HG02798 (cell line): ENCODE data around the gene RUBCN.
"Not testable (repeated sequence)": the region's sequence is repeated elsewhere in the genome, so short reads cannot be mapped to it uniquely, and the experiment has no call there.

ENCODE experiments used
- ATAC-seq: cut with Tn5 transposase; IDR thresholded peaks from one replicate; pipeline ENCODE4 v1.9.1; 2021; ENCODE audit warnings: mild to moderate bottlenecking; ENCODE audit not compliant: unreplicated experiment, poor library complexity

The RUBCN gene

DNA sequence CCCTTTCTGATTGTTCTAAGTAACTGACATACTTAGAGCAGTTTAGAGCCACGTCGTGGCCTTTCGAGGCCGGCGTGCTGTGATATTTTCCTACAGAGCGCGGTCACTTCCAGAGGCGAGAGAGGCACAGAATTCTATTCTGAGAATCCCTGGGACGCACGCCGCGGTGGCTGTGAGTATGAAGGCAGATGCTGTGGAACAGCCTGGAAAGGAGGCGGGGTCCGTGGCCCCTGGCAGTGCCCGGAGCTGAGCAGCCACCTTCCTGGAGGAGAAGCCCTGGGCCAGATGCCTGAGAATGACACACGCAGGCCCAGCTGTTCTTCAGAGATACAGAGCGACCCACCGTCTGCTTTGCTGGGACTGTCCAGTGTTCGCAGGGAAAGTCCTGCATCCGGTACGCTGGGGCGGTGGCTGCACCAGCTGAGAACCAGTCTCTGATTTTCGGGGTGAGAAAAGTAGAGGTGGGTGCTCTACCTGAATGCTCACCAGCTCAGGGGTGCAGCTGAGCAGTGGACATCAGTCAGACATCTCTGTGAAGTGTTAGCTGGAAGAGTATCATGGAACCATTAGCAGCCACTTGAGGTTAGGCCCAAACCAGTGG lies 75.4 kb downstream of the RUBCN start:
- not testable (repeated sequence) for ATAC-seq

DNA sequence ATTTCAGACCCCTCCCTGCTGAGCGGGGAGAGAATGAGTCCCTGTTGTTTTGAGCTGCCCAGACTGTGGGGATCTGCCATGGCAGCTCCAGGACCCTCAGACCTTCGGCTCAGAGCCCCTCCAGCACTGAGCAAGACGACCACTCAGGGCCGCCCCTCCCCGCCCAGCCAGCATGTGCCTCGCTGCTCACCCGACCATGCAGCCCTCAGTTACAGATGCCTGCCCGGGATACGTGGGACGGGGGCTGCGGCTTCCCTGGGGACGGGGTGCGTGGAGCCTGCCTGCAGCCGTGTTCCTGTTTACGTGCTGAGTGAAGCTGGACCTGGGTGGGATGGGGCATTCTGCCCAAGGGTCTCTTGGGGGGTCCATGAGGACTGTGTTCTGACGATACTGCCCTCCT lies 77.0 kb downstream of the RUBCN start:
- ATAC-seq = not testable (repeated sequence)

DNA sequence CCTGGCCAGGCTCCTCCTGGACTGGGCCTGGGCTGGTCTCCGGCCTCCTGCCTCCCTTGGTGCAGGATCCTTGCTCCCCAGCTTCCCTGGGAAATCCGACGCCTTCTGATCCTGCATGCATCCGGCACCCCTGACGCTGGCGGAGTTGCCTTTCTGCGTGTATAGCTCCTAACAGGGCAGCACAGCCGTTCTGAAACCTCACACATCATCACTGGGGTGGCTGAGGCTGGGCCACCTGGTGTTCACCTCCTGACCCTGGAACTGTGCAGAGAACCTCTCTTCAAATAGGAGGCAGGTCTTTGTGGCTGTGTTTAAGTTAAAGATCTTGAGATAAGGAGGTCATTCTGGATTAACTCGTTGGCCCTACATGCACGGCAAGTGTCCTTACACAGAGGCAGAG lies 77.6 kb downstream of the RUBCN start:
- peak; percentile 83 for ATAC-seq

DNA sequence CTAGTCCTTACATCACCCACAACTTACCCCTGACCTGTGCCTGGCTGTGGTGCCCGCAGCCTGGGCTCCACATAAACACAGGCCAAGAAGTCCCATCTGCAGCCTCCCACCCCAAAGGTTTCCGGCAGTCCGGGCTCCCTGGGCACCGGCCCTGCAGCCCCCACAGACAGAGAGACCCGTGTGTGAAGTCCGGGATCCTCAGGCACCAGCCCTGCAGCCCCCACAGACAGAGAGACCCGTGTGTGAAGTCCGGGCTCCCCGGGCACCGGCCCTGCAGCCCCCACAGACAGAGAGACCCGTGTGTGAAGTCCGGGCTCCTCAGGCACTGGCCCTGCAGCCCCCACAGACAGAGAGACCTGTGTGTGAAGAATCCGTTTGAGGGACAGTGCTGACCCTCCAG lies 78.0 kb downstream of the RUBCN start:
- not testable (repeated sequence) for ATAC-seq

DNA sequence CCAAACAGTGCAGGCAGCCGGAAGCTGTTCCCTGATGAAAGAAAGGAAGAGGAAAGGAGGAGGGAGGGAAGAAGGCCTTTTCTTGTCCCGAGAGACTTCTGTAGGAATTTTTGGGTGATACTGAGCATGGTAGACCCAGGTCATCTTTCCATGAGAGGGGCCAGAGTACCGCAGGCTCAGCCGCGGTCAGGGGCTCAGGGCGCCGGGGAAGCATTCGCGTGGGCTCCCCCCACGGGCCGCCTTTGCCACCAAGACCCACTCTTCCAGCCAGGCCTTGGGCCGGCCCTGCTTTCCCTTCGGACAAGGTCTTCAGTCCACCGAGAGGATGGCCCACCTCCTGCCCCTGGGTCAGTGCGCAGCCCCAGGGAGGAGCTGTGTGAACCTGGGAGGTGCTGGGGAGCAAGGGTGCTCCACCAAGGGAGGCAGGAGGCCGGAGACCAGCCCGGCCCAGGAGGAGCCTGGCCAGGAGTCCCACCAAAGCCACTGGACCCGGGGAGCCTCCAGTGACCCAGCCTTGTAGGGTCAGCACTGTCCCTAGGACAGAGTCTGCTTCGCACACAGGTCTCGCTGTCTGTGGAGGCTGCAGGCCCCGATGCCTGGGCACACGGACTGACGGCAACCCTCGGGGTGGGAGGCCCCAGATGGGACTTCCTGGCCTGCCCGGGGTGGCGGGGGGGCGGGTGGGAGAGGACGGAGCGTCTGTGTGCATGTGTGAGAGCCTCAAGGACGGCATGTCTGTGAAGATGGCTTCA lies 79.0 kb downstream of the RUBCN start:
- not testable (repeated sequence) for ATAC-seq

DNA sequence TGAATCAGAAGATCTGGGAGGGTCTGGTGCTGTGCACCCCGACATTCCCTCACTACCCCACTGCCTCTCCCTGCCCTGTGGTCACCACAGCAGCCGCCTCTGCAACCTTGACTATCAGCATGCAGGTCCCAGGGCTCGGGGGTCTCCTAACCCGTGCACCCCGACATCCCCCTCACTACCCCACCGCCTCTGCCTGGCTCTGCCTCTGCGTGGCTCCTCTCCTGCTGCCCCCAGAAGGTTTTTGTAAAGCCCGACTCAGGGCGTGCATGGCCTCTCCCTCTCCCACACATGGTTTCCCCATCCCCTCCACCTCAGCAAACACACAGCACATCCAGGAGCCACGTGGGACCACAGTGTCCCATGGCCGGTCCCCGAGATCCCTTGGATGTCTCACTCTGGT lies 79.7 kb downstream of the RUBCN start:
- ATAC-seq = not testable (repeated sequence)

DNA sequence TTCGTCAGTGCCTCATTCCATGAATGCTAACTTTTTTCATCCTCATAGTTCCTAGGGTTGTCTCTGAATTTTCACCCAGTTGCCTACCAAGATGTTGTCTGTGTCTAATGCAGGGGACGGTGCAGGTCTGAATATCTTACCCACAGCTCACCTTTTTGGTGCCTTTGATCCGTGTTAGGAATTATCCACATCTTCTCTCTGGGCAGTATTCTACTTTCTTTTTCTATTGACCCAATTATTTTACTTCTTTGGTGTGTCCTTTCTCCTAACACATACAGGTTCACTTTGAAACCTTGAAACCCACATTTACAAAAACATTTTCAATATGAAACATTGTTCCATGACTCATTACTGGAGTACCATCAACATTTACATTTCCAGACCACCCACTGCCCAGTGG lies 80.6 kb downstream of the RUBCN start:
- ATAC-seq = not testable (repeated sequence)

DNA sequence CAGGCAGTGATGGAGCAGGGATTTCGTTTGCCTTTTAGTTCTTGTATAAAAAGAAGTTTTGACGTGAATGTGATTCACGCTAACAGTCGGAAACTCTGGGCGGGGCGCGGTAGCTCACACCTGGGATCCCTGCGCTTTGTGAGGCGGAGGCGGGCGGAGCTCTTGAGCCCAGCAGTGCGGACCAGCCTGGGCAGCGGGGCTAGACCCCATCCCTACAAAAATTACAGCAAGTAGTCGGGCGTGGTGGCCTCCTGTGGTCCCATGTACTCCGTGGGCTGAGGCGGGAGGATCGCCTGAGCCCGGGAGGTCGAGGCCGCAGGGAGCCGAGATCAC lies 81.7 kb downstream of the RUBCN start:
- peak; percentile 14 for ATAC-seq

DNA sequence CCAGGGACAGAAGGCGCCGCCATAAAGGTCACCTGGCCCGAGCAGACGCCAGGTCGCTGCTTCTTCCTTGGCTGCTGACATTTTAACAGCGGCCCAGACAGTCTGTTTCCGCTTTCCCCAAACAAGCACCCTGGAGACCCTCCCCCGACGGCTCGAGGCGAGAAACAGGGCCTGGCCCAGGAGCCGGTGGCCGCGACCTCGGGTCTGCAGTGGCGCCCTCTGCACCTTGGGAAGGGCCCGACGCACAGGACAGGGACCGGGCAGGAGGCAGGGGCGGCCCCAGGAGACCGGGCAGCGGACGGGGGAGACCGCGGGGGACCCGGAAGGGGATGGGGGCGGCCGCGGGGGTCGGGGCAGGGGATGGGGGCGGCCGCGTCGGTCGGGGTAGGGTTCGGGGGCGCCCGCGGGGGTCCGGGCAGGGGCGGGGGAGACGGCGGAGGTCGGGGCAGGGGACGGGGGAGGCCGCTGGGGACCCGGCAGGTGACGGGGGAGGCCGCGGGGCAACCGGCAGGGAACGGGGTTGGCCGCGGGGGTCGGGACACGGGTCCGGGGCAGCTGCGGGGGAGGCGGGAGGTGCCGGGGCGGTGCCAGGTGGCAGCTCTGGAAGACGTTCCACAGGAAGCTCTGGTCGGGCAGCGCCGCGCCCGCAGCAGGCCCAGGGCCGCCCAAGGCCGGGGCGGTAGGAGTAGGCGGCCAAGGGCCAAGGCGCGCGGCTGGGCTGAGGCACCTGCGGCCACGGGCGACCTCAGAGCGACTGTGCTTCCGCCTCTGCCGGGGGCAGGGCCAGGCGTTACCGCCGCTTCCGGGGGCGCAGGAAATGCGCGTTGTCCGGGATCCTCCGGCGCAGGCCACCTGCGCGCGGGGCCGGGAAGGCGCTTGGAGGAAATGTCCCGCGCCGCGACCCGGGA lies 82.4 kb downstream of the RUBCN start:
- ATAC-seq = peak; percentile 86

DNA sequence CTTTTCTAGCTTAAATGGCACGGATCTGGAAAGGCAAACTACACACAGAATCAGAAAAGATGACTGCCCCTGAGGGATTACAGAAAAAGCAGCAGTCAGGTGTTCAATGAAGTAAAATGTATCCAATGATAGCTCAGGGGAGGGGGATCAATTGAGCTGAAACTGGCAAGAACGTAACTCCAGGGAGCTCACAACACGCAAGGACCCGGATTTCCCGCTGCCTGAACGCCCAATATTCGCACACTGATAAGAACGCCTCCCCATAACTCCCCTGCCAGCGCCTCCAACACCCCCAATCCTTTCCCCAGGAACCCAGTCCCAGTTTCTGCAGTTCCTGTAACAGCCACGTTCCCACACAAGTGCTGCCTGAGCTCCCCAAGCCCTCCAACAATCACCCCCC lies 83.8 kb downstream of the RUBCN start:
- ATAC-seq = not testable (repeated sequence)

DNA sequence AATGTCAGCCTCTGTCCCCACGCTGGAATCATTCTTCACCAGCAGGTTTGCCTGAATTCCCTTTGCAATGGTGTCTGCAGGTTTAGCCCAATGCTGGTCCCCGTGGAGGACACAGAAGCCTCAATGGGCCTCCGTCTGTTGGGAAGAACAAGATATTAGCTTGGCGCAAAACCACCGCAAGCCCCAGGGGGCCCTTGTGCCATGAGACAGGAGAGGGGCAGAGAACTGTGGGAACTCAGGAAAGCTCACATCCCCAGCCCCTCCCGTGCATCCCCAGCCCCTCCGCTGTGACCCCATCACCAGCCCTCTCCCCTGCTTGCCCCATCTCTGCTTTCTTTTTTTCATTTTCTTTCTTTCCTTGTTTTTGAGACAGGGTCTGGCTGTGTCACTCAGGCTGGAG lies 89.1 kb downstream of the RUBCN start:
- not testable (repeated sequence) for ATAC-seq

DNA sequence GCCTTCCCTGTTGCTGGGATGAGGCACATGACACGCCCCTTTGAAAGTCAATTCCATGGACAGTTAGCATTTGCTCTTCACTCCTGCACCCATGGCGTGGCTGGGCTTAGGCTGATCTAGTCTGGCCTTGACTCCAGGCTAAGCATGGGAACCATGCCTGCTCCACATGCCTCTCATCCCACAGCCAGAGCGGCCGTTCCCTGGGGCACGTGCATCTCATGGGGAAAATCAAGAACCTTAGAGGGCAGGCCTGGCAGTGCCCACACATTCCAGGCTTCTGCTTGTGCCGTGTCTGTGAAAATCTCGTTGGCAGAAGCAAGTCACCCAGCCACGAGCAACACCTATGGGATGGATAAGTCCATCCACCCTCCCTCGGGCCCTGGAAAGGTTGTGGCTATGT lies 89.5 kb downstream of the RUBCN start:
- ATAC-seq = not testable (repeated sequence)

DNA sequence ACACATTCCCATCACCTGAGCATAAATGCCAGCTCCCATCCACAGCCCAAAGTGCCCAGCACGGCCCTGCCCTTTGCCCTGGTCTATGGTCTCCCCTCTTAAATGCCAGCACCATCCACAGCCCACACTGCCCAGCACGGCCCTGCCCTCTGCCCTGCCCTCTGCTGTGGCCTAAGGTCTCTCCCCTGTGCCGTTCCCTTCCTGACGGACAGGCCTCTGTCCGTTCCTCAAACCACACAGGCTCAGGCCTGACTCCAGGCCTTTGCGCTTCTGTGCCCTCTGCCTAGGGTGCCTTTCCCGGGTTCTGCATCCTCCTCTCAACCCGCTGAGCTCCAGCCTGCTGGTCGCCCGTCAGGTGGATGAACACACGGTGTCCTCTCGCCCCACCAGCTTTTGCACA lies 90.4 kb downstream of the RUBCN start:
- not testable (repeated sequence) for ATAC-seq

DNA sequence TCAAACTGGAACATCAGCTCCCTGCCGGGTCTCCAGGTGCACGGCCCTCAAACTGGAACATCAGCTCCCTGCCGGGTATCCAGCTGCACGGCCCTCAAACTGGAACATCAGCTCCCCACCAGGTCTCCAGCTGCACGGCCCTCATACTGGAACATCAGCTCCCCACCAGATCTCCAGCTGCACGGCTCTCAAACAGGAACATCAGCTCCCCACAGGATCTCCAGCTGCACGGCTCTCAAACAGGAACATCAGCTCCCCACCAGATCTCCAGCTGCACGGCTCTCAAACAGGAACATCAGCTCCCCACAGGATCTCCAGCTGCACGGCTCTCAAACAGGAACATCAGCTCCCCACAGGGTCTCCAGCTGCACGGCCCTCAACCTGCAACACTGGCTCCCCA lies 99.1 kb downstream of the RUBCN start:
- not testable (repeated sequence) for ATAC-seq

DNA sequence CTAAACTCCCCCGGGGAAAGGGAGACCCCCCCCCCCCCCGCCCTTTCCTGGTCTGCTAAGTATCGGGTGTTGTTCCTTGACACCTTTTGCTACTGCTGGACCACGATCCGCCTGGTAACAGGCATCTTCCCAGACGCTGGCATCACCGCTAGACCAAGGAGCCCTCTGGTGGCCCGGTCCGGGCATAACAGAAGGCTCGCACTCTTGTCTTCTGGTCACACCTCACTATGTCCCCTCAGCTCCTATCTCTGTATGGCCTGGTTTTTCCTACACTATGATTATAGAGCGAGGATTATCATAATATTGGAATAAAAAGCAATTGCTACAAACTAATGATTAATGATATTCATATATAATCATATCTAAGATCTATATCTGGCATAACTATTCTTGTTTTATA lies 104.7 kb downstream of the RUBCN start:
- not testable (repeated sequence) for ATAC-seq

DNA sequence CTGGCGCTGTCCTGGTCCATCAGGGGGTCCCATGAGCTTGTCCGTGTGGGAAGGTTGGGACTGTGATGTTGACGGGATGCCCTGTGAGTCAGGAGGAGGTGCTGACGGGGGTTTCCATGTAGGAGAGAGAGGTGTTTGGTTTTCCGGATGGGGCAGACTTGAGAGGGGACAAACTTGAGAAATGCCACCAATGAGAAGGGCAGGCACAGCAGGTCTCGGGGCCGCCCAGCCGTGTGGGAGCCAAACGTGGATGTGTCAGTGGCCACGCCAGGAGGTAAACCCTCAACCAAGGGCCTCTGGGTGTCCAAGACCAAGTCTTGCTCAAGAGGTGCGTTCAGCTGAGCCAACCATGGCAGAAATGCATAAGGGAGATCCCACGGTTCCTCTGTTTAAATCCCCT lies 105.9 kb downstream of the RUBCN start:
- ATAC-seq = not testable (repeated sequence)

DNA sequence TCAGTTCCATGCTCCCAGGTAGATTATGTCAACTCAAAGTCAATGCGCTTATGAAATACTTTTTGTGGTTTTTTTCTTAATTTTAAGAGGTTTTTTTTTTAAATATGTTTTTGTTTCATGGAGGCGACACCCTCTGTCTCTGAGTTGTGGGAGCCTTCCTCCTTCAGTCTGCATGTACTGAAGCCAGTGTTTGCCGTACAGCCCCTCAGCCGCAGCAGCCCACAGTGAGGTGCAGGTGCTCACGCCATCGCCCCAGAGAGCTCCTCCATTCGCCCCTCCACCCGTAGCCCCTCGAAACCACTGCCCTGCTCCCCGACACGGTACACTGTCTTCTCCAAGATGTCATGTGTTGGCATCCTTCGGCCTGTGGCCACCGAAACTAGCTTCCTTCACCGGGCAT lies 107.4 kb downstream of the RUBCN start:
- not testable (repeated sequence) for ATAC-seq

DNA sequence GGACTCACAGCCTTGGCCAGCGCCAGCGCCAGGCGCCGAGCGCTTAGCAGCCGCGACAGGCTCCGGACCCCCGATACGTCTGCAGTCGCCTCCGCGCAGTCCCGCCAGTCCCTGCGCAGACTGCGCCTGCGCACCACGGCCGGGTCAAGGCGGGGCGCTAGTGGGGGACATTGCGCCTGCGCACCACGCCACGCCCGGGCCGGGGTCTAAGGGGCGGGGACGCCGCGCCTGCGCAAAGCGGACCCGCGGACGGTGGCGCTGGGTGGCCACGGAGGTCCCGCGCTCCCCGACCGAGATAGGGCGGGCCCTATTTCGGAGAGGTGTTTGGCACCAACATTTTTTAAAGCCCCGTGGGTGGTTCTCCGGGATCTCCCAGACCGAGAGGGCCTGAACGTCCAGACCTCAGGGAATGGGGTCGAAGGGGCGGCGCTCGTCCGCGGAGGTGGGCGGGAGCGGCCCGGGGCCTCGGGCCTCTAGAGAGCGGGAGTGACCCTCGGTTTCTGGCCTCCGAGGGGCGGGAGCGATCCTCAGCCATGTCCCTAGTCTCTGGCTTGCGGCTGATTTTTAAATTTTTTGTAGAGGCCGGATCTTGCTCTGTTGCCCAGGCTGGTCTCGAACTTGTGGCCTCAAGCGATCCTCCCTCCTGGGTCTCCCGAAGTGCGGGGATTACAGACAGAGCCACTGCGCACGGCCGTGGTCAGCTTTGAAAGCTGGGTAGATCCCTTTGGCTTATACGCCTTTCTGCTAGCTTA lies 108.8 kb downstream of the RUBCN start:
- peak; percentile 92 for ATAC-seq

DNA sequence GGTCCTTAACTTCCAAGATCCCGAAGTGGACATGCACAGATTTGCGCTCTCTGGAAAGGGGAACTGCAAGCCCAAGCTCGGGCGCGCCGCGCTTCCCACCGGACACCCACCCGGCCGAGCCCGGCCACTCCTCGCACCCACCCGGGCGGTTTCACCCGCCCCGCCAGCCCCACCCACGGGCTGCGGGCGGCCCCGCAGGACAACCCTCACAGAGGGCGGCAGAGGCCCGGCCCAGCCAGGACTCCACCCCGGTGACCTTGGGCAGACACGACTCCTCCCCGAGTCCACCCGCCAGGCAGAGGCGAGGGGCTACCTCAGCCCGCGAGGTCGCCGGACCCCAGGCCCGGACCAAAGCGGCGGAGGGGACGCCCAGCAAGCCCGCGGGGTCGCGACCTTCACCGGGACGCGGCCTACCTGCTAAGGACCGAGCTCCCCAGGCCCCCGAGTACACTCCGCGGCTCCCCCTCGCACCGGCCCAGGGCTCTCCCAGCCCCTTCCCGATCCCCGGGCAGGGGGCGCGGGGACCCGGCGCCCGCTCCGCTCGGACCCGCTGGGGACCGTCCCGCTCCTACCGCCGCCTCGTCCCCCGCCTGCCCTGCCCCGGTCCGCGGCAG lies 109.4 kb downstream of the RUBCN start:
- ATAC-seq = peak; percentile 48
